Measurements from ENCODE around the gene OIT3.
"Not testable (repeated sequence)": the region's sequence is repeated elsewhere in the genome, so short reads cannot be mapped to it uniquely, and the experiment has no call there.

The OIT3 gene

DNA sequence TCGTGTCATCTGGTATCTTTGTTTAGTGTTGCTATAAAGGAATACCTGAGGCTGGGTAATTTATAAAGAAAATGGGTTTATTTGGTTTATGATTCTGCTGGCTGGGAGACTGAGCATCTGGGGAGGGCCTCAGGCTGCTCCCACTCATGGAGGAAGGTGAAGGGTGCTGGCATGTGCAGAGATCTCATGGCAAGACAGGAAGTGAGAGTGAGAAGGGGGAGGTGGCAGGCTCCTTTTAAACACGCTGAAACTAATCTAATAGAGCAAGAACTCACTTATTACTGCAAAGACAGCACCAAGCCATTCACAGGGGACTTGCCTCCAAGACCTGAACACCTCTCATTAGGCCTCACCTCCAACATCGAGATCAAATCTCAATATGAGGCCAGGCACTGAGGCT, 11.3 kb downstream of the OIT3 start:
- DNase-seq = no peak

DNA sequence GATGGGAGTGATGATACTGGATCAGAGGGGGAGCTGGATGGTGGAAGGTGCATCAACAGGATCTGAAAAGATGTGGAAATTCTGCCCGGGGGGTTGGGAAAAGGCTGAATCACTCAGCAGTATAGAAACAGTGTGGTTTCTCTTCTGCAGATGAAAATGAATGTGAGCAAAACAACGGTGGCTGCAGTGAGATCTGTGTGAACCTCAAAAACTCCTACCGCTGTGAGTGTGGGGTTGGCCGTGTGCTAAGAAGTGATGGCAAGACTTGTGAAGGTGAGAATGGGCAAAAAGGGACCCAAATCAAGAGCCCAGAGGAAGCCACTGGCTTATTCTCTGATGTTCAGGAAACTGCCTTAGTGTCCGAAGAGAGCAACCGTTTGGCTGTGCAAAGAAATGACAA, 12.9 kb downstream of the OIT3 start:
- no peak for DNase-seq

DNA sequence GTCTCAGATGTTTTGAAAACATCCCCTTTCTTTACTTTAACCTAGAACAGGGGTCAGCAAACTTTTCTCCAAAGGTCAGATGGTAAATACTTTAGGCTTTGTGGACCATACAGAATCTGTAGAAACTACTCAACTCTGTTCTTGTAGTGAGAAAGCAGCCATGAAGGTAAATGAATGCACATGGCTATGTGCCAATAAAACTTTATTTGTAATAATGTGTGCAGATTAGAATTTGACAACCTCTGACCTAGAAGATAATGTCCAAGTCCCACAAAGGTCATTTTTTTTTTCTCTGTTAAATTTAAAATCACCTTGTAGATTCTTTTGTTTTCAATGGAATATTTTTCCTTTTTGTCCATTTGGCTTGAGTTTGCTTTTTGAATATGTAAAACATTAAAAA, 17.2 kb downstream of the OIT3 start:
- no peak for DNase-seq

DNA sequence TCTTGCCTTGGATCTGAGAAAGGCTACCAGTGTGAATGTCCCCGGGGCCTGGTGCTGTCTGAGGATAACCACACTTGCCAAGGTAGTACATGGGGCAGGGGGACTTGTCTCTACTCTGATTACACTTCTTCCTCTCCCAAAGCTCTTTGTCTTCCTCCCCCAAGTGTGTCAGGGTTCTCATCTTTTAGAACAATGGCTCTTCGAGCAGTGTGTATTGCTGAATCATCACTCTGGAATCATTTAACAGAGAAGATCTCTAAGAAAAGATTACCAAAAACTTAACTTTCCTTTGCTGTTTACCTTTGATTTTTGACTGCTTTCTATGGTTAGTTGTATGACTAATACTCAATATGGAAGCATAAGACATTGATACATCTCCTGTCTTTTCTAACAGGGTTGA, 18.2 kb downstream of the OIT3 start:
- no peak for DNase-seq

DNA sequence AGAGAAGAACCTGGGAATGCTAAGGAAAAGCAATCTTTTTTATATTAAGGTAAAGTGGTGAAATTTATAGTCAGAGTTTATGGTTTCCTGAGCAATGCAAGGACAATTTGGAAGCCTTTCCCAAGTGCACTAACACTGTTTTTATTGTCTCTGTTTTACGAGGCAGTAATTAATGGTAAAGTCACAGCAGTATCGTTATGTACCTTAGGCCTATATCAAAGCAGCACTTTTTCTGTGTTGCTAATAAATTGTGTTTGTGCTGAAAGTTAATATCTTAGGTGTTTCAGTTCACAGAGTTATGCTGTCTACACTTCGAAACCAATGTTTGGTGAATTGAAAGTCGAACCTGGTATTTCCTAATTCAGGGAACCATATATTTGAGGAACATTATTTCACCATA, 19.2 kb downstream of the OIT3 start:
- no peak for DNase-seq

DNA sequence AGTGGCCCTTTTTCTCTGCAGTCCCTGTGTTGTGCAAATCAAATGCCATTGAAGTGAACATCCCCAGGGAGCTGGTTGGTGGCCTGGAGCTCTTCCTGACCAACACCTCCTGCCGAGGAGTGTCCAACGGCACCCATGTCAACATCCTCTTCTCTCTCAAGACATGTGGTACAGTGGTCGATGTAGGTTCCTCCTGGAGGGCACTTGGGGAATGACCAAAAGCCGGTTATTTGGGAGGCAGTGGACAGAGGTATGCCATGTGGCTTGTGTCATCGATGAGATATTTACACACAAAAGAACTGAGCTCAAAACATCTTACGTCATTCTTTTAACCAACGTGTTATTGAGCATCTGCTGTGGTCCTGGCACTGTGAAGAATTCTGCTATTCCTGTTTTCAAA, 19.7 kb downstream of the OIT3 start:
- DNase-seq = no peak

DNA sequence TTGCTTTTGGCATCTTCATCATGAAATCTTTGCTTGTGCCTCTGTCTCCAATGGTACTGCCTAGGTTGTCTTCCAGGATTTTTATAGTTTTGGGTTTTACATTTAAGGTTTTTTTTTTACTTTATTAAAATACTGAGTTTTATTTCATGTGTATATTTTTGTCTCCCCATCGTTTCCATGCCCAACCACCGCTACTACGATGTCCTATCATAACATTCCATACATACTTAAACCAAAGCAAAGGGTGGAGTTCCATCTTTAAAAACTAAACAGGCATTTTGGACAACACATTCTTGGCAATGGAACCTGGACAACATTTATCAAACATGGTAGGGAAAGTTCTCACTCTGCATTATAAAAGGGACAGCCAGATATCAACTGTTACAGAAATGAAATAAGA, 23.7 kb downstream of the OIT3 start:
- not testable (repeated sequence) for DNase-seq

DNA sequence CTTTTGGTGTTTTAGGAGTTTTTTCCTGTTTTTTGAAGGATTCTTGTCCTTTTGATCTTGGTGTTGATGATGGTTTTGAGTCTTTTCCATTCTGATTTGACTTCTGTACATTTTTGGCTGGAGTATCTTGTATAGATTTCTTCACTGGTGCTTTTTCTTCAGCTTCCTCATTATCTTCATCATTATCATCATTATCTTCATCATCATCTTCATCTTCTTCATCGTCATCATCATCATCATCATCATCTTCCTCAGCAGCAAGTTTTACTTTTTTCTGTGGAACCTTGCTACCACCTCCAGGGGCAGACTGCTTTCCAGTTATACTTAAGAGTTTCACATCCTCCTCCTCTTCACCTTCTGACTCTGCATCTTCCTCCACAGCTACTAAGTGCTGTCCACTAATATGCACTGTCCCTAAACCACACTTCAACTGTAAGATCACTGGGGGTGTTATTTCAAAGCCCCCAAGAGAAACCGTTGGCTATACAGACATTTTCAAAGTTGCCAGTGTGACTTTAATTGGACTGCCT, 24.3 kb downstream of the OIT3 start:
- DNase-seq = not testable (repeated sequence)

DNA sequence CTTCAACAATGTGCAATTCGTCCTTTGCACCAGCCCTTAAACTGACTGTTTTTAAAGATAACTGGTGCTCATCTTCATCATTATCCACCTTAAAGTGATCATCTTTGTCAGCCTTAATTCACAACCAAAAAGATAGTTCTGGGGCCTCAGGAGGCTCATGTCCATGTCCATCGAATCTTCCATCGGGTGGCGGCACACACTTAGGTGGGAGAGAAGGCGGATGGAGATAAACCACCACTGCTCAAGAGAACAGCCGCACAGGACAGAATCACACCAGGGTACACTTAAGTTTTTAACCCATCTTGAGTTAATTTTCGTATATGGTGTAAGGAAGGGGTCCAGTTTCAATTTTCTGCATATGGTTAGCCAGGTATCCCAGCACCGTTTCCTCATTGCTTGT, 24.8 kb downstream of the OIT3 start:
- DNase-seq = no peak

DNA sequence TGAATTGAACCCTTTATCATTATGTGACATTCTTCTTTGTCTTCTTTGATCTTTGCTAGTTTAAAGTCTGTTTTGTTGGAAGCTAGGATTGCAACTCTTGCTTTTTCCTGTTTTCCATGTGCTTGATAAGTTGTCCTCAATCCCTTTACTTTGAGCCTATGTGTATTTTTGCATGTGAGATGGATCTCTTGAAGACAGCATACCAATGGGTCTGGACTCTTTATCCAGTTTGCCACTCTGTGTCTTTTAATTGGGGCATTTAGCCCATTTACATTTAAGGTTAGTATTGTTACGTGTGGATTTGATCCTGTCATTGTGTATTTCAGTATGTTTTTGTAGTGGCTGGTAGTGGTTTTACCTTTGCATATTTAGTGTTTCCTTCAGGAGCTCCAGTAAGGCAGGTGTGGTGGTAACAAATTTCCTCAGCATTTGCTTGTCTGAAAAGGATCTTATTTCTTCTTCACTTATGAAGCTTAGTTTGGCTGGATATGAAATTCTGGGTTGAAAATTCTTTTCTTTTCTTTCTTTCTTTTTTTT, 27.7 kb downstream of the OIT3 start:
- not testable (repeated sequence) for DNase-seq

DNA sequence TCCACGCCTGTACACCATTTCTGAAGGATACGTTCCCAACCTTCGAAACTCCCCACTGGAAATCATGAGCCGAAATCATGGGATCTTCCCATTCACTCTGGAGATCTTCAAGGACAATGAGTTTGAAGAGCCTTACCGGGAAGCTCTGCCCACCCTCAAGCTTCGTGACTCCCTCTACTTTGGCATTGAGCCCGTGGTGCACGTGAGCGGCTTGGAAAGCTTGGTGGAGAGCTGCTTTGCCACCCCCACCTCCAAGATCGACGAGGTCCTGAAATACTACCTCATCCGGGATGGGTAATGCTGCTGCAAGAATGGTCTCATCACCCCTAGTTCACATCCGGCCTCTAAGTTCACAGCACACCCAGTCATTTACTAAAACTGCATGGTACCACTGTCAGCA, 30.8 kb downstream of the OIT3 start:
- DNase-seq = no peak

DNA sequence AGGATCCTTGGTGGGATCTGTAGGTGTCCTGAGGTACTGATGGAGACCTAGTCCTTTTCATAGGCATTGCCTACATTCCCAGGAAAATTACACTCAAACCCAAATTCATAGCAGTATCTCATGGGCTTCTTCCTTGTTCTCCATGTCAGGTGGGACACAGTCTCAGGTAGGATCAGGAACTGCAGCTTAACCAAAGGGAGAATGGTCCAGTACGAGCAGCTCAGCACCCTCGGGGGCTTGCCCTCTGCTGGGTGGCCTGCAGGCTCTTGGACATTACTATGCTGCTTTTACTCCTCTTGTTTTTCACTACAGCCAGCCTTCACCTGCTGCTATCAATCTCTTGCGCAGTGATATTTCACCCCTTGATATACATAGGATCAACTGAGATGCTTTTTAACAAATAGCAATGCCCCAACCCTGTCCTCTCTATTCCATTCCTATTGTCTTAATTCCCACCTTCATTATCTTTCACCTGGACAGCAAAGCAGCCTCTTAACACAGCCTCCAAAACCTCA, 32.5 kb downstream of the OIT3 start:
- DNase-seq = no peak

DNA sequence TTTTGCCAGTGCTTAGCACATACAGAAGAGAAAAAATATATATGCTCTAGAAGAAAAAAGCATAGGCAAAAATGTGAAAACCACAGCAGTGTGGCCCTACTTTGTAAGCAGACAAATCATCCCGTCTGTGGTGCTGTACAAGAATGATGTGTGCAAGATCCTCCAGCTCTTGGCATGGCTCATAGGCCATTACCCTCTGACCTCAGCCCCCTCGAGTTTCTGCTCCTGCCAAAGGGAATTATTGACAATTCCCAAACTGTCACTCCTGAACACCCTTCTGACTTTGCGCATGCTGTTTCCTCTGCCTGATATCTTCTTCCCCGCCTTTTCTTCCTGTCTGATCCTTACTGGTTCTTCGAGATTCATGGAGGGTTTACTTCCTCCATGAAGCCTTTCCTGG, 33.9 kb downstream of the OIT3 start:
- DNase-seq = no peak

DNA sequence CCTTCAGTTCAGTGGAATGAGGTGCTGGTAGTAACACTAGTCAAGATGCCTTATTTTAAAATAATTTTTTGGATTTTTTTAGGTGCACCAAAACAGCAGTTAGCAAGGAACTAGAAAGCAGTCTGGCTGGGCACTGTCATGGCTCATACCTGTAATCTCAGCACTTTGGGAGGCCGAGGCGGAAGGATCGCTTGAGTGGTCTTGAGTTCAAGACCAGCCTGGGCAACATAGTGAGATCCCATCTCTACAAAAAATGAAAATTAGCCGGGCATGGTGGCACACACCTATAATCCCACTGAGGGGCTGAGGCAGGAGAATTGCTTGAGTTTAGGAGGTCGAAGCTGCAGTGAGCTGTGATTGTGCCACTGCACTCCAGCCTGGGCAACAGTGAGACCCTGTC, 35.3 kb downstream of the OIT3 start:
- no peak for DNase-seq

DNA sequence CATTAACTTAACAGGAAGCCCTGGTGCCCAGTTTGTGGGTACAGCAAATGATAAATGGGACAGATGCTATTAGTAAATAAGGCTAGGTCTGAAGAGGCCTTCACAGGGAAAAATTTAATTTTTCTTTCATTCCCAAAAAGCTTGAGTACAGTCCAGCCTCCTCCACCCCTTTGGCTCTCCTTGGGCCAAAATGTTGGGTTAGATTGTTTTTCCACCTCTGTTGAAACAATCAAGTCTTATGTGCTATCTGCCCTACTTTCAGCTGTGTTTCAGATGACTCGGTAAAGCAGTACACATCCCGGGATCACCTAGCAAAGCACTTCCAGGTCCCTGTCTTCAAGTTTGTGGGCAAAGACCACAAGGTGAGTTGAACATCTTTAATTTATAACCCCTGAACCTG, 36.7 kb downstream of the OIT3 start:
- DNase-seq = no peak

DNA sequence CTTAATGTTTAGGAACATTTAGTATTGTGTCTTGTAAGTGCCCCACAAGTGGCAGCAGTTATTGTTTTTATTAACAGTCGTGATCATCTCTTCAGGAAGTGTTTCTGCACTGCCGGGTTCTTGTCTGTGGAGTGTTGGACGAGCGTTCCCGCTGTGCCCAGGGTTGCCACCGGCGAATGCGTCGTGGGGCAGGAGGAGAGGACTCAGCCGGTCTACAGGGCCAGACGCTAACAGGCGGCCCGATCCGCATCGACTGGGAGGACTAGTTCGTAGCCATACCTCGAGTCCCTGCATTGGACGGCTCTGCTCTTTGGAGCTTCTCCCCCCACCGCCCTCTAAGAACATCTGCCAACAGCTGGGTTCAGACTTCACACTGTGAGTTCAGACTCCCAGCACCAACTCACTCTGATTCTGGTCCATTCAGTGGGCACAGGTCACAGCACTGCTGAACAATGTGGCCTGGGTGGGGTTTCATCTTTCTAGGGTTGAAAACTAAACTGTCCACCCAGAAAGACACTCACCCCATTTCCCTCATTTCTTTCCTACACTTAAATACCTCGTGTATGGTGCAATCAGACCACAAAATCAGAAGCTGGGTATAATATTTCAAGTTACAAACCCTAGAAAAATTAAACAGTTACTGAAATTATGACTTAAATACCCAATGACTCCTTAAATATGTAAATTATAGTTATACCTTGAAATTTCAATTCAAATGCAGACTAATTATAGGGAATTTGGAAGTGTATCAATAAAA, 38.9 kb downstream of the OIT3 start:
- no peak for DNase-seq

DNA sequence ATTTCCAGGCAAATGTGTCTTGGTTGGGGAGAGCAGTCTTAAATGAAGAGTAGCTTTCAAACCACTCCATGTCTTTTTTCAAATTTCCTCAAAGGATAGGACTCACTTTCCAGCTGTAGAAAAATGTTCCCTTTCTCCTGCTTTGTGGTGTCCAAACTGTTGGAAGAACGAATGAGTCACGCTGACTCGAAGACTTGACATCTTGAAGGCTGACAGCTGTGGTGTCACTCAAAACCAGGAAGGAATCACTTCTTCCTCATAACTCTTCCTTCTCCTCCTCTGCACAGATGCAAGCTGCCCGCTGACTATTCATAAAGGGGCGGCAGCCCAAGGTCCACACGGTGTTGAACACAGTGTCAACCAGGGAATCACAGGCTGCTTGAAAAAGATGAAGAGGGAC, 41.8 kb downstream of the OIT3 start:
- no peak for DNase-seq

DNA sequence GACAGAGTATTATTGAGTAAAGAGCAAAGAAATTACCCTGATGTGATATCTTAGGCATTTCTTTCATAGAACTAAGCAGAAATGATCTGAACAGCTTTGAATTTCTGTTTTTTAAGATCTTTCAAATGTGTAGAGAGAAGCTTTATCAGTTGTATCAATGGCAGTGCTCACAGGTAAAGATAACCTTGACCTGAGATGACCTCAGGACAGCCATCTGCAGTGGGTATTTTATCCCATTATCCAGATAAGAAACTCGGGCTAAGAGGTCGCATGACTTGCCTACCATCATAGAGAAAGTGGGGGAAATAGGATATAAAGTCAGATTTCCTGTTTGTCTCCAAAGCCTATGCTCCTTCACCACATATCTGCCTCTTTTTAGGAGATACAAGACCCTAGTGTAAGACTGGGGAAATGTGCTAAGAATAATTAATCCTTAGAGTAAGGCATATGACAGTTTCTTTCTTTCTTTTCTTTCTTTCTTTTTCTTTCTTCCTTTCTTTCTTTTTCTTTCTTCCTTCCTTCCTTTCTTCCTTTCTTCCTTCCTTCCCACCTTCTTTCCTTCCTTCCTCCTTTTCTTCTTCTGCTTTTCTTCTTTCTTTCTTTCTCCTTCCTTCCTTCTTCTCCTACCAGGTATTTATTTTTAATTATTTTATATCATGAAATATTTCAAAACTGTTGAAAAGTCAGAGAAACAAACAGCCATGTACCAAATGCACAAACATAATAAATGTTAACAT, 50.1 kb downstream of the OIT3 start:
- DNase-seq = no peak

DNA sequence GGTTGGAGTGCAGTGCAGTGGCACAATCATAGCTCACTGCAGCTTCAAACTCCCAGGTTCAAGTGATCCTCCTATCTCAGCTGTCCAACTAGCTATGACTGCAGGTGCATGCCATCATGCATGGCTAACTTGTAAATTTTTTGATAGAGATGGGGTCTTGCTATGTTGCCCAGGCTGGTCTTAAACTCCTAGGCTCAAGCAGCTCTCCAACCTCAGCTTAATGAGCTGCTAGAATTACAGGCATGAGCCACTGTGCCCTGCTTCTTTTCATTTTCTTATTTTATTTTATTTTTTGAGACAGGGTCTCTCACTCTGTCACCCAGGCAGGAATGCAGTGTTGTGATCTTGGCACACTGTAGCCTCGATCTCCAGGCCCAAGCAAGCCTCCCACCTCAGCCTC, 53.4 kb downstream of the OIT3 start:
- no peak for DNase-seq

DNA sequence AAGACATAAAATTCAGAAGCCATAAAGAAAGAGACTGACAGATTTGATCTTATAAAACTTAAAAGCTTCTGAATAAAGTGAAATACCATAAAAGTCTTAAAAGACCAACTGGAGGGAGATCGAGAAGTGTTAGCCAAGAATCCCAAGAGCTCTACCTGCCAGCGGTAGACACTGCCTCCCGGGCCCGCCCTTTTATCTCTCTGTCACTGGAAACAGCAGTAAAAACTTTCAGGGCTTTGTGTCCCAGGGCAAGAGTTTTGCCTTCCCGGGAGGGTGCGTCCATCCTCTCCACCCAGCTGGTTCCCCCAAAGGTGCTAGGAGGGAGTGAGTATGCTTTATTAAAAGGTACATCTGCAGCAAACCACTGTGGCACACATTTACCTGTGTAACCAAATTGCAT, 55.2 kb downstream of the OIT3 start:
- no peak for DNase-seq

DNA sequence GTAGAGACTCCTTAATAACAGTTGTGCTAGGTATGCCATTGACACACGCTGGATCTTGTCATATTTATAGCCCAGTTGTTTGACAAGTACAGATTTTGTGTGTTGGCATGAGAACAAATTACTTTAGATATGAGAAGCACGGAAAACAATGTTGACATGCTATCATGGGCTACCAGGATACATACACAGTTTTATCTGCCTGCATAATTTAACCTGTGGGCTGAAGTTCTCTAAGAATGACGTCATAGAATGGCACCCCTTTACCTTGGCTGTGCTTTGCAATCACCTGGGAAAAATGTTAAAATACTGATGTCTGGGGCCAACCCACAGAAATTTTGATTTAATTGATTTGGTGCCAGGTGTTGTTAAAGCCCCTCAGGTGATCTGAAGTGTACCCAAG, 58.2 kb downstream of the OIT3 start:
- DNase-seq = no peak

DNA sequence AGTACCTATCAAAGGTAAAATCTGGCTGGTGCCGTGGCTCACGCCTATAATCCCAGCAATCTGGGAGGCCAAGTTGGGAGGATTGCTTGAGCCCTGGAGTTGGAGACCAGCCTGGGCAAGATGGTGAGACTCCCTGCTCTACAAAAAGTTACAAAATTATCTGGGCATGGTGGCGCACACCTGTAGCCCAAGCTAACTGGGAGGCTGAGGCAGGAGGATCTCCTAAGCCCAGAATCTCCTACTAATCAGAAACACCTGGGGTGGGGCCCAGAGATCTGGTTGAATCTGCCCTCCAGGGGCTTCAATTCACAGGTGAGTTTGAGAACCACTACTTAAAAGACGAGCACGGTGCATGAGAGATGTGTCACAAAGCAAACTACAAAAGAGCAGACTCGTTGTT, 58.6 kb downstream of the OIT3 start:
- no peak for DNase-seq

DNA sequence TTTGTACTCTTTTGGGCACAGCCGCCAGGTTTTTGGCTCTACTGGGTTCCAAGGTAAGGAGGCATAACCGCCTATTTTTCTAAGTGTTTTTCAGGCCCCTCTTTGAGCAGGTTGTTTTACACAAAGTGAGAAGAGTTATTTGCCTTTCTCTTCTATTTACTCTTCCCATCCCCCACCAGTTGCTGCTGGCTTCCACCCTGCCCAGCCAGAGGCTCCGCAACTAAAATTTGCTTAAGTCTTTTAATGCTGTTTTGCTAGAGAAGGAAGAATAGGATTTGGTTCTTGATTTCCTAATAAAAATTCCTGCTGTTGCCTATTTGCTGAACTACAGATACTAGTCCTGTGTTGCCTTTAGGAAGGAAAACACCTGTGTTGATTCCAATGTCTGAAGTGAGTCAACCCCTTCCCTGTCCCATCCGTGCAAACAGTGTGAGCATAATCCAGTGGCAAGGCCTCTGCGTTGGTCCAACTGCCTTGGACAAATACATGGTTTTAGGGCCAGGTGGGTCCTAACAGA, 59.2 kb downstream of the OIT3 start:
- DNase-seq = no peak

DNA sequence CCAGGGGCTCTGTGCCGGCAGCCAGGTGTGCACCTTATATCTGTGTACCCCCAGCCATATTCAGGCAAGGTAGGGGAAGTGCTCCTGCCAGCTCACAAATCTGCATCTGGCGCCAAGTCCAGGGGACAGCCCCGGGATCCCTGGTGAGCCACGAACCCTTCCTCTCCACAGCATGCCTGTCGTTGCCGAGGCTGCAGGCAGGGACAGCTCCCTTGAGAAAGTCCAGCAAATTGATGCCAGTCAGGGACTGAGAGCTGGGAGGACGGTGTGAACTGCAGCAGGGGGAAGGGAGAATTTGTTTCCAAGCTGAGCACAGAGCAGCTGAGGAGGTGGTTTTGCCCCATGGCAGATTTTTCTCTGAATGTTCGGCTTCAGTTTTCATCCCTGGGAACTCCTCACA, 60.1 kb downstream of the OIT3 start:
- no peak for DNase-seq

Data from KG1 (cell line).